Suprapubic skin (tissue), 4 donors: ENCODE data around the gene LSM4. TPM values are rescaled to one million over a fixed set of nuclear protein-coding genes. Genes with fewer than 3 reads are reported as not detected.
"Not testable (repeated sequence)": the region's sequence is repeated elsewhere in the genome, so short reads cannot be mapped to it uniquely, and the experiment has no call there.

Experiments used
- DNase-seq, 2 donors: peaks; one replicate each; pipeline ENCODE4 v3.0.0-alpha.2; 2019; ENCODE audit warnings: low spot score in 2 of 2
- H3K27ac ChIP-seq: fragments of 200-600 bp; sonication (generic); one replicate; pipeline ENCODE4 v1.5.1; 2019
- H3K27me3 ChIP-seq: fragments of 200-600 bp; sonication (generic); one replicate; pipeline ENCODE4 v1.5.1; 2019
- H3K36me3 ChIP-seq: fragments of 200-600 bp; sonication (generic); one replicate; pipeline ENCODE4 v1.5.1; 2019
- H3K4me1 ChIP-seq: fragments of 200-600 bp; sonication (generic); one replicate; pipeline ENCODE4 v1.5.1; 2019
- H3K4me3 ChIP-seq: fragments of 200-600 bp; sonication (generic); one replicate; pipeline ENCODE4 v1.5.1; 2019; ENCODE audit warnings: mild to moderate bottlenecking
- H3K9me3 ChIP-seq: fragments of 200-600 bp; sonication (generic); one replicate; pipeline ENCODE4 v1.5.1; 2019
- CTCF ChIP-seq, 2 donors: fragments of 200-600 bp in 1 of 2; fragments of 450-650 bp in 1 of 2; sonication (generic) in 1 of 2; IDR thresholded peaks; one replicate each; pipeline ENCODE4 v1.5.1; 2016 to 2019; ENCODE audit warnings: antibody characterized with exemption in 2 of 2, mild to moderate bottlenecking in 1 of 2, moderate library complexity in 1 of 2
- EP300 ChIP-seq: sonication (generic); formaldehyde crosslinking; IDR thresholded peaks from one replicate; pipeline ENCODE4 v1.6.1; 2017; ENCODE audit warnings: antibody characterized with exemption
- POLR2A ChIP-seq, 2 donors: fragments of 450-650 bp; IDR thresholded peaks; one replicate each; pipeline ENCODE4 v1.6.1; 2017; ENCODE audit warnings: antibody characterized with exemption in 2 of 2, mild to moderate bottlenecking in 2 of 2, moderate library complexity in 2 of 2
- POLR2AphosphoS5 ChIP-seq, 3 donors: sonication (generic); formaldehyde crosslinking; IDR thresholded peaks; one replicate each; pipeline ENCODE4 v1.6.1; 2017; ENCODE audit warnings: antibody characterized with exemption in 3 of 3
- WGBS: methylation state at CpG from one replicate; pipeline ENCODE4 v1.1.5; 2018; 5-methylcytosine and 5-hydroxymethylcytosine counted together
- total RNA-seq, 4 donors: library from RNA; depleted of rRNA; stranded (reverse); fragments of >200 nt; gene quantifications; one replicate each; pipeline ENCODE4 v1.1.0, GENCODE V29; 2016

LSM4 gene
- total RNA-seq, 4 donors from 2014 or later = 53.1 to 115 (median 103) TPM

GRCh38 chr19:18353378-18354005 is 30.6 kb upstream of the LSM4 start:
- TF ChIP-seq POLR2AphosphoS5 (IDR thresholded peaks at IDR 0.05) (no peak), CTCF (IDR thresholded peaks at IDR 0.05) (no peak), EP300 (no peak)
- no peak overlapping the region for H3K27ac ChIP-seq
- H3K4me3 ChIP-seq = no peak overlapping the region
- WGBS = 93% methylated on average over 8 of the region's 8 CpGs
- DNase-seq = no peak
- H3K27me3 ChIP-seq = no peaks in the 10 kb centered on the region
- H3K4me1 ChIP-seq = no peaks in the 10 kb centered on the region
- peaks cover 22% of the 10 kb centered on the region for H3K36me3 ChIP-seq
- H3K9me3 ChIP-seq = no peaks in the 10 kb centered on the region

- Histone ChIP-seq H3K4me1 (no peaks in the 10 kb centered on the region), H3K36me3 (peaks cover 7% of the 10 kb centered on the region), H3K27ac (no peak overlapping the region), H3K9me3 (no peaks in the 10 kb centered on the region), H3K27me3 (no peaks in the 10 kb centered on the region), H3K4me3 (no peak overlapping the region)
- TF ChIP-seq CTCF (IDR thresholded peaks at IDR 0.05) = no peak
- no peak for TF ChIP-seq POLR2A (IDR thresholded peaks at IDR 0.05)
- no peak for TF ChIP-seq POLR2AphosphoS5 (IDR thresholded peaks at IDR 0.05)
- TF ChIP-seq EP300 = no peak
- WGBS = 94% methylated on average over 7 of the region's 7 CpGs
- DNase-seq = no peak
These were observed 28.7 kb upstream of the LSM4 start for GRCh38 chr19:18351544-18351943.

- DNase-seq = no peak
- no peaks in the 10 kb centered on the region for H3K27me3 ChIP-seq
- no peak overlapping the region for H3K4me3 ChIP-seq
- WGBS = 85% methylated on average over 9 of the region's 9 CpGs
- no peak overlapping the region for H3K27ac ChIP-seq
- H3K4me1 ChIP-seq = no peaks in the 10 kb centered on the region
- no peak for TF ChIP-seq POLR2A (IDR thresholded peaks at IDR 0.05)
- no peak for TF ChIP-seq CTCF (IDR thresholded peaks at IDR 0.05)
- TF ChIP-seq POLR2AphosphoS5 (IDR thresholded peaks at IDR 0.05) = no peak
- no peak for TF ChIP-seq EP300
- no peaks in the 10 kb centered on the region for H3K9me3 ChIP-seq
- H3K36me3 ChIP-seq = no peaks in the 10 kb centered on the region
These were observed 27.6 kb upstream of the LSM4 start for GRCh38 chr19:18350490-18350889.

GRCh38 chr19:18349524-18350128 is 26.8 kb upstream of the LSM4 start:
- DNase-seq = no peak
- WGBS = 40% methylated on average over 12 of the region's 12 CpGs

GRCh38 chr19:18348818-18349339 is 26.0 kb upstream of the LSM4 start:
- H3K4me1 ChIP-seq, DNase-seq, H3K9me3 ChIP-seq, H3K4me3 ChIP-seq, H3K36me3 ChIP-seq, H3K27ac ChIP-seq, H3K27me3 ChIP-seq: not testable (repeated sequence)
- 93% methylated on average over 6 of the region's 6 CpGs for WGBS

More at GRCh38 chr19:18349524-18350128, 26.8 kb upstream of the LSM4 start:
- Histone ChIP-seq H3K27ac (no peak overlapping the region), H3K27me3 (no peaks in the 10 kb centered on the region), H3K4me1 (no peaks in the 10 kb centered on the region), H3K36me3 (no peaks in the 10 kb centered on the region), H3K9me3 (no peaks in the 10 kb centered on the region), H3K4me3 (no peak overlapping the region)
- TF ChIP-seq CTCF (IDR thresholded peaks at IDR 0.05) (peak; percentile 49 to 74), POLR2A (IDR thresholded peaks at IDR 0.05) (no peak)
